Spleen (tissue), 11 donors: ENCODE data around the gene CADM2. TPM values are rescaled to one million over a fixed set of nuclear protein-coding genes. Genes with fewer than 3 reads are reported as not detected.

Experiments
- DNase-seq: peaks from one replicate; pipeline ENCODE4 v3.0.0-alpha.2; 2020
- H3K27ac ChIP-seq, 8 donors: fragments of 200-600 bp; sonication (generic) in 7 of 8; 1 replicate in 4 of 8; 2 replicates in 4 of 8; pipeline versions ENCODE4 v1.5.0 to v1.8.0; 2016 to 2021; ENCODE audit warnings: inconsistent platforms in 4 of 8, mild to moderate bottlenecking in 4 of 8, moderate library complexity in 1 of 8
- H3K27me3 ChIP-seq, 7 donors: fragments of 200-600 bp; sonication (generic) in 6 of 7; replicated peaks in 1 of 7; 1 replicate in 4 of 7; 2 replicates in 3 of 7; pipeline versions ENCODE4 v1.5.0 to v1.8.0; 2016 to 2021; ENCODE audit warnings: inconsistent platforms in 3 of 7, mild to moderate bottlenecking in 1 of 7
- H3K36me3 ChIP-seq, 6 donors: fragments of 200-600 bp; sonication (generic) in 5 of 6; 1 replicate in 4 of 6; 2 replicates in 2 of 6; pipeline versions ENCODE4 v1.5.0 to v1.8.0; 2016 to 2021; ENCODE audit warnings: inconsistent platforms in 2 of 6
- H3K4me1 ChIP-seq, 6 donors: fragments of 200-600 bp; sonication (generic) in 5 of 6; 1 replicate in 3 of 6; 2 replicates in 3 of 6; pipeline versions ENCODE4 v1.5.0 to v1.8.0; 2016 to 2021; ENCODE audit warnings: inconsistent platforms in 3 of 6
- H3K4me3 ChIP-seq, 8 donors: fragments of 200-600 bp; sonication (generic) in 7 of 8; 1 replicate in 4 of 8; 2 replicates in 4 of 8; pipeline versions ENCODE4 v1.5.0 to v1.8.0; 2016 to 2021; ENCODE audit warnings: inconsistent platforms in 4 of 8, mild to moderate bottlenecking in 4 of 8, moderate library complexity in 2 of 8
- H3K9me3 ChIP-seq, 8 donors: fragments of 200-600 bp; sonication (generic) in 7 of 8; 1 replicate in 4 of 8; 2 replicates in 4 of 8; pipeline versions ENCODE4 v1.5.0 to v1.8.0; 2016 to 2021; ENCODE audit warnings: inconsistent platforms in 4 of 8
- CTCF ChIP-seq, 11 experiments: fragments of 200-600 bp in 7 of 11; fragments of 450-650 bp in 4 of 11; sonication (generic) in 4 of 11; IDR thresholded peaks in 8 of 11; conservative IDR thresholded peaks in 3 of 11; 1 replicate in 7 of 11; 2 replicates in 4 of 11; pipeline versions ENCODE4 v1.4.0 to v1.8.0; 2016 to 2021; ENCODE audit warnings: antibody characterized with exemption in 11 of 11, inconsistent platforms in 4 of 11, mild to moderate bottlenecking in 1 of 11
- POLR2A ChIP-seq, 3 donors: fragments of 450-650 bp; IDR thresholded peaks; one replicate each; pipeline ENCODE4 v1.5.1; 2017; ENCODE audit warnings: antibody characterized with exemption in 3 of 3, mild to moderate bottlenecking in 1 of 3
- POLR2AphosphoS5 ChIP-seq, 3 donors: sonication (generic); formaldehyde crosslinking; IDR thresholded peaks; one replicate each; pipeline ENCODE4 v1.5.1; 2017; ENCODE audit warnings: antibody characterized with exemption in 3 of 3
- WGBS, 5 donors: extraction: QIAGEN DNeasy Blood & Tissue Kit in 3 of 5; methylation state at CpG; one replicate each; pipeline versions ENCODE4 v1.1.5 to v1.1.7; 2013 to 2018; 5-methylcytosine and 5-hydroxymethylcytosine counted together
- intact Hi-C: fragments of 100-400 bp; cut with DNase I; formaldehyde crosslinking; loops from one replicate; pipeline ENCODE4 v1.15.0; 2023; ENCODE audit warnings: low total_unique reads
- polyA plus RNA-seq, 3 donors: library from polyadenylated mRNA; stranded (reverse); fragments of 200-250 nt; gene quantifications; one replicate each; pipeline ENCODE4 v1.2.1, GENCODE V29; 2013
- total RNA-seq, 7 donors: library from RNA; depleted of rRNA in 3 of 7; stranded (reverse); fragments of >200 nt in 3 of 7; fragmentation: NEBNext Ultra II Directional in 4 of 7; extraction: Animal tissue kit (Norgen Biotek cat#: 25700) in 4 of 7; gene quantifications; one replicate each; pipeline versions ENCODE4 v1.1.0 to v1.2.1, GENCODE V29; 2016 to 2021
- donor health status: healthy with polysubstance abuse.
- donor health status: DM: no; HTN: no; CAD: no; lungs with moderate emphysema.
- donor health status: DM: no; HTN: no; CAD: no.
- donor health status: Bipolar disorder and iron deficiency.
- donor health status: healthy.
- donor health status: DM: no; HTN: no; CAD: no.
- donor health status: DM: yes; HTN: yes; CAD: no.

Gene CADM2
- total and polyA plus RNA-seq, 10 donors: 0.03 to 4.0 (median 1.0) TPM; not detected in 1

GRCh38 chr3:85170646-85171045, 211.9 kb downstream of the CADM2 start:
- WGBS, 5 donors: 59 to 77% (median 70%) methylated on average over 1 of the region's 1 CpG
- H3K27ac ChIP-seq: no peak overlapping the region

GRCh38 chr3:85171976-85172375, 213.2 kb downstream of the CADM2 start:
- Histone ChIP-seq H3K4me1 (no peaks in the 10 kb centered on the region), H3K36me3 (no peaks in the 10 kb centered on the region), H3K27me3 (no peaks in the 10 kb centered on the region), H3K9me3 (no peaks in the 10 kb centered on the region), H3K27ac (no peak overlapping the region), H3K4me3 (no peak overlapping the region)
- TF ChIP-seq POLR2AphosphoS5 (IDR thresholded peaks at IDR 0.05) (no peak), CTCF (IDR thresholded peaks at IDR 0.05 in 8 of 11, conservative IDR thresholded peaks at IDR 0.05 in 3 of 11) (no peak), POLR2A (IDR thresholded peaks at IDR 0.05) (no peak)
- intact Hi-C loops: no loop called here
- WGBS, 5 donors: 84 to 94% (median 88%) methylated on average over 1 of the region's 1 CpG
- DNase-seq: no peak

More at GRCh38 chr3:85170646-85171045, 211.9 kb downstream of the CADM2 start:
- TF ChIP-seq POLR2AphosphoS5 (IDR thresholded peaks at IDR 0.05): no peak
- TF ChIP-seq POLR2A (IDR thresholded peaks at IDR 0.05): no peak
- TF ChIP-seq CTCF (IDR thresholded peaks at IDR 0.05 in 8 of 11, conservative IDR thresholded peaks at IDR 0.05 in 3 of 11): no peak
- no peaks in the 10 kb centered on the region for H3K27me3 ChIP-seq
- no peak overlapping the region for H3K4me3 ChIP-seq
- no peaks in the 10 kb centered on the region for H3K36me3 ChIP-seq
- no peaks in the 10 kb centered on the region for H3K9me3 ChIP-seq
- DNase-seq: no peak
- intact Hi-C loops: no loop called here
- H3K4me1 ChIP-seq: no peaks in the 10 kb centered on the region

GRCh38 chr3:85176799-85177198, 218.0 kb downstream of the CADM2 start:
- WGBS, 5 donors: 76 to 95% (median 86%) methylated on average over 1 of the region's 1 CpG
- Histone ChIP-seq H3K4me1 (no peaks in the 10 kb centered on the region), H3K4me3 (no peak overlapping the region), H3K9me3 (no peaks in the 10 kb centered on the region), H3K27ac (no peak overlapping the region), H3K27me3 (no peaks in the 10 kb centered on the region), H3K36me3 (no peaks in the 10 kb centered on the region)
- intact Hi-C loops: no loop called here
- TF ChIP-seq POLR2A (IDR thresholded peaks at IDR 0.05) (no peak), POLR2AphosphoS5 (IDR thresholded peaks at IDR 0.05) (no peak), CTCF (IDR thresholded peaks at IDR 0.05 in 8 of 11, conservative IDR thresholded peaks at IDR 0.05 in 3 of 11) (no peak)
- no peak for DNase-seq

- no peak for DNase-seq
- H3K27me3 ChIP-seq: no peaks in the 10 kb centered on the region
- H3K36me3 ChIP-seq: no peaks in the 10 kb centered on the region
- intact Hi-C loops: no loop called here
- H3K27ac ChIP-seq: no peak overlapping the region
- H3K4me1 ChIP-seq: no peaks in the 10 kb centered on the region
- 74 to 89% (median 84%) methylated on average over 3 of the region's 3 CpGs for WGBS, 5 donors
- no peak for TF ChIP-seq CTCF (IDR thresholded peaks at IDR 0.05 in 8 of 11, conservative IDR thresholded peaks at IDR 0.05 in 3 of 11)
- TF ChIP-seq POLR2AphosphoS5 (IDR thresholded peaks at IDR 0.05): no peak
- TF ChIP-seq POLR2A (IDR thresholded peaks at IDR 0.05): no peak
- no peaks in the 10 kb centered on the region for H3K9me3 ChIP-seq
- no peak overlapping the region for H3K4me3 ChIP-seq
Measured at GRCh38 chr3:85182975-85183752, 224.4 kb downstream of the CADM2 start.
